Renal cortical epithelial cell (primary cell): ENCODE results near the gene RBM41. TPM values are rescaled to one million over a fixed set of nuclear protein-coding genes. Genes with fewer than 3 reads are reported as not detected.
"Not testable (repeated sequence)": the region's sequence is repeated elsewhere in the genome, so short reads cannot be mapped to it uniquely, and the experiment has no call there.

ENCODE experiments used
- DNase-seq: peaks from one replicate; pipeline ENCODE4 v3.0.0-alpha.2; 2011; ENCODE audit warnings: low read depth
- total RNA-seq: library from RNA; depleted of rRNA; stranded (reverse); fragments of >200 nt; gene quantifications from 2 replicates; pipeline ENCODE4 v1.2.3, GENCODE V29; 2014

Gene RBM41
- 19.1 and 21.3 TPM in 2 replicates for total RNA-seq

DNA sequence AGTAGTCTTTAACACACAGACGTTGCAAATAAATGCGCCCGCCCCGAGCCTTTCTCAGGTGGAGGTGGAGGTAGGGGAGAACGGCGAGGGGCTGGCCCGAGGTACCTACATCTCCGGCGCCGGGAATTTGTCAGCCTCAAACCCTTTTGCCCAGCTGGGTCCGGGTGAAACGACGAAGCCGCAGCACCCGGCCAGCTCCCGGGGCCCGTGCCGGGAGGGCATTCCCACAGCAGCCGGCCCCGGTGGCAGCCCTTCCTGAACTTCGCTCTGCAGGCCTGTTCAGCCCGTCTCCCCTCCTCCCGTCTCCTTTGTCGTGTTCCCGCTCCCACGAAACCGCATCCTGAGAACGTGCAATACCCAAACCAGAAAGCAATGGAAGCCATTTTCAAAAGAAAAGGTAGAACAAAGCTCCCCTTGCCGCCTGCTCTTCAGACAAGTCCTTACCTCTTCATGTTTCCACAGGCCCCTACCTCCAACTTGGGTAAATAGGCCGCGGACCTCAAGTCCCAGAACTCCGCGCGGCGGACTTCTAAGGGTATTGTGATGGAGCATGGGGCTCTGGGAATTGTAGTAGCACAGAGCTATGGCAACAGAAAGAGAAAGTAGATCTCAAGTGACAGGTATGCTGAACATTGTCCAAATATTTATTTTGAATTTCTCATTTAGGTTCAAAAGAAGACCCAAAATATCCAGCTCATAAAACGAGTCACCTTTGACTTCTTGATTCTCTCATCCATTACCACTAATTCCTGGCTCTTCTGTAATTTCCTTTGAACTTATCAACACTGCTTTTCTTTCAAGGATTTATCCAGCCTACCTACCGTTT lies at the start of gene RBM41:
Gene RBM41 (minus strand): TSS at position 501 of the 826 bp plus-strand sequence. CDS start 49 bp downstream, at position 452.
- DNase-seq, result peak; percentile 71

DNA sequence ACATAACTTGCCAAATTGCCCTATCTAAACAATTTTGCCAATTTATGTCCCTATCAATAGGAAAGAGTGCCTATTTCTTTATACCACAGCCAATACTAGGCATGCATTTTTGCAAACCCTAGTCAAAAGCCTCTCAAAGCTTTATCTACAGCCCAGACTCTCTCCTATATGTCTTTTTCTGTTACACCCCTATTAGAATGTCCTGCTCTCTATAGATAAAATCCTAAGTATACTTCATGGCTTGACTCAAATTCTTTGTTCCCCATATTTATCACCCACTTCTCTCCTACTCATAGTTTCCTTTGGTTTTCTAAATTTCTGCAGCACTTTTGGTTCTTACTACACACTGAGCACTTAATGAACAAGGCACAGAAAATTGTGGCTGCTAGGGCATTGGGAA lies 49.6 kb upstream of the RBM41 start:
- DNase-seq, result no peak

DNA sequence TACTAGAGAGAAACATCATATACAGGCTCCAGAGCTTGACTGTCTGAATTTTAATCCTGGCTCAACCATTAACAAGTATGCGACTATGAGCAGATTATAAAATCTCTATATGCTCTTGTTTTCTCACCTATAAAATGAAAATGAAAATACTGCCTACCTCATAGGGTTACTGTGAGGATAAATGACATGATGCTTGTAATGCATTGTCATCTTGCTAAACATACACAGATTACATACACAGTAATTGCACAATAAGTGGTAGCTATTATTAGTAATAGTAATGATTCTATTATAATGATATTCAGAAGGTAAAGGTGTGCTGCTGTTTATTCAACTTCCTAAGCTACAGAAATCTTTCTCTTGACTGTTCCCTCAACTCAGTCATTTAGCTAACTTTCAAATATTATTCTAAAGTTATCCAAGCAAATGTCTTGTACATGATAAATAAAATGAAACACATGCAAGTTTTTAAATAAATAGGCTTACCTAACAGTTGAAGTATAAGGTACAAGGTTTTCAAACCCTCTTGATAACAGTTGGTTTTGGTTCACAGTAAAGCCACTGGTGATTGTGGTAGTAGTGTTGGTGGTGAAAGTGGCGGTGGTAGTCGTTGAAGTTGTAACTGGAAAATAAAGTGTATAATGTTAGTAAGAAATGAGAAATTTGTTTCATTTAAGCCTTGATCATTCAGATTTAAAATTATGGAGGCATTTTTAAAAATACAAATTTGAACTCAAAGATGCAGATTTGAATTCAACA lies 48.7 kb upstream of the RBM41 start:
- DNase-seq, result no peak

DNA sequence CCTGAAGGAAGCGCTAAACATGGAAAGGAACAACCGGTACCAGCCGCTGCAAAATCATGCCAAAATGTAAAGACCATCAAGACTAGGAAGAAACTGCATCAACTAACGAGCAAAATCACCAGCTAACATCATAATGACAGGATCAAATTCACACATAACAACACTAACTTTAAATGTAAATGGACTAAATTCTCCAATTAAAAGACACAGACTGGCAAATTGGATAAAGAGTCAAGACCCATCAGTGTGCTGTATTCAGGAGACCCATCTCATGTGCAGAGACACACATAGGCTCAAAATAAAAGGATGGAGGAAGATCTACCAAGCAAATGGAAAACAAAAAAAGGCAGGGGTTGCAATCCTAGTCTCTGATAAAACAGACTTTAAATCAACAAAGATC lies 39.0 kb upstream of the RBM41 start:
- DNase-seq, result not testable (repeated sequence)

DNA sequence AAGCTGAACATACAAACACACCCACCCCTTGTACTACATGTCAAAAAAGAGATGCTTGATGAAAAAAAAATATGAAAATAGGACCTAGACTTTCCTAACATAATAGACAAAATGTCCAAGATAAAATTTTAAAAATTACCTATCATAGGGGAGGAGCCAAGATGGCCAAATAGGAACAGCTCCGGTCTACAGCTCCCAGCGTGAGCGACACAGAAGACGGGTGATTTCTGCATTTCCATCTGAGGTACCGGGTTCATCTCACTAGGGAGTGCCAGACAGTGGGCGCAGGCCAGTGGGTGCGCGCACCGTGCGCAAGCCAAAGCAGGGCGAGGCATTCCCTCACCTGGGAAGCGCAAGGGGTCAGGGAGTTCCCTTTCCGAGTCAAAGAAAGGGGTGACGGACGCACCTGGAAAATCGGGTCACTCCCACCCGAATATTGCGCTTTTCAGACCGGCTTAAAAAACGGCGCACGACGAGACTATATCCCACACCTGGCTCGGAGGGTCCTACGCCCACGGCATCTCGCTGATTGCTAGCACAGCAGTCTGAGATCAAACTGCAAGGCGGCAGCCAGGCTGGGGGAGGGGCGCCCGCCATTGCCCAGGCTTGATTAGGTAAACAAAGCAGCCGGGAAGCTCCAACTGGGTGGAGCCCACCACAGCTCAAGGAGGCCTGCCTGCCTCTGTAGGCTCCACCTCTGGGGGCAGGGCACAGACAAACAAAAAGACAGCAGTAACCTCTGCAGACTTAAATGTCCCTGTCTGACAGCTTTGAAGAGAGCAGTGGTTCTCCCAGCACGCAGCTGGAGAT lies 37.2 kb upstream of the RBM41 start:
- not testable (repeated sequence) for DNase-seq

DNA sequence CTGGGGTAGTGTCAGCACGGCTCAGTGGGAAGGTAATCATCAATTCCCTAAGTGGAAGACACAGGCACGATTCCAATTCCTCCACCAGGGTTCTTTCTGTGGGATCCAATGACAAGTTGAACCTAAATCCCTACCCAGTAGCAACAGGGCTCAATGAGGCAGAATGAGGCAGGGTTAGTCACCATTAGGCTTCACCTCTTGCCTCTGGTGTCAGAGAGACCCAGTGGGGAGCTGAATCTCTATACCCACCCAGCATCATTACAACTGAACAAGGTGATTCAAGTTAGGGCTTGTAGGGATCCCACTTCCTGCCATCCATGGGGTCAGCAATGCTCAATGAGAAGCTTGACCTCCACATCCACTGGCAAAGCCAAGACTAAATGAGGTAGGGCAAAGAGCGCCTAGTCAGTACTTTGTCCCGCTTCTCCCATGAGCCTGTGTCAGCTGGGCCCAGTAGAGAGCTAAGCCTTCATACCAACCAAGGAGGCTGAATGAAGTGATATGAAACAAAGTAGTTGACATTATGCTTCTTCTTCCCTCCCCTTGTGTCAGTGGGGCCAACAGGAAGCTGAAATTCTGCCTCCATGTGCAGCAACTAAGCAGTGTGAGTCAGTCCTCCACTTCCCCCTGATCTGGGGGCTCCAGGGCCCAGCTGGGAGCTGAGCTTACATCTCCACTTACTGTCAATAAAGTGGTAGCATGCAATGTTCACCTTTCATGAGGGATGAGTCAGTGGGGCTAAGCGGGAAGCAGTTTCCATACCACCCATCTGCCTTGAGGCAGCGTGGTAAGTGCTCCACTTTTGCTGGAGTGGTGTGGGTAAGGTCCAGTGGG lies 36.4 kb upstream of the RBM41 start:
- DNase-seq, result peak; percentile 48

DNA sequence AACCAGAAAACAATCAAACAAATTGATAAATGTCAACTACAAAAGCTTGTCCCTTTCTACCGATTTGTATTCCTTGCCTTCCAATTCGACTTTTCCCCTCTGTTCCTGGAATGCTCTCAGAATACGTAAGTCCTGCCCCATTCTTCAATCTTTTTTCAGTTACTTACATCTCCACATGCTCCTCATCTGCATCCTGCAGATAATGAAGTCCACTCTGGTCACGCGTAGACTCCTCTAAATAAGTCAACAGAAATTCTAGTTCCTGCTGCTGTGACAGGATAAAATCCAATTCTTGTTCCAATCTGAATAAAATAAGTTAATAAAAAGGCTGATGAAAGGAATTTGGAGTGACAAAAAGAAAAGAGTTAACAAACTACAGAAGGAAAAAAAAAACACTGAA lies 34.4 kb upstream of the RBM41 start:
- no peak for DNase-seq

DNA sequence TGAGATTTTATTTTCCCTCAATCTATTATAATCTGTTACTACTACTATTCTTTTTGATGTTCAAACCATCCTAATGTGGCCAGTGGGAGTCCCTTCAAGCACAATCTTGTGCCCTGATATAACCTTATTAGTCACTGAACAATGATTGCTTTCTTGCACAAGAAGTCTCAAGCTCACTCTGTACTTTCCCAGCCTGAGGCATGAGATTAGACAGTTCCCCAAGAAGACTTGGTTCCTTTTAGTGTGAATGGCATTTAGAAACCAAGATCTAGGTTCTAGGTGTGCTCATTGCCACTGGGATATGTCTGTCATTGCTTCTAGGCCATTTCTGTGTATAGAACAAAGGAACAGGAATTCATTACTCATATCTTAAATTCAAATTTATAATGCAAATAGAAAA lies 28.0 kb upstream of the RBM41 start:
- peak; percentile 78 for DNase-seq

DNA sequence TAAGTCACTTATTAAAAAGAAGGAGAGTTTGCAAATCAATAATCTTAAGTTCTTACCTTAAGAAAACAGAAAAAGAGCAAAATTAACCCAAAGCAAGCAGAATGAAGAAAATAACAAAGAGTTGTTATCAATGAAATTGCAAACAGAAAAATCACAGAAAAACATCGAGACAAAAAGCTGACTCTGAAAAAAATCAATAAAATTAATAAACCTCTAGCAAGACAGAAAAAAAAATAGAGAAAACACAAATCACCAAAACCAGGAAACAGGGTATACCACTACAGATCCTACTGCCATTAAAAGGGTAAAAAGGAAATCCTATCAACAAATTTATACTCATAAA lies 17.3 kb upstream of the RBM41 start:
- DNase-seq, result no peak

DNA sequence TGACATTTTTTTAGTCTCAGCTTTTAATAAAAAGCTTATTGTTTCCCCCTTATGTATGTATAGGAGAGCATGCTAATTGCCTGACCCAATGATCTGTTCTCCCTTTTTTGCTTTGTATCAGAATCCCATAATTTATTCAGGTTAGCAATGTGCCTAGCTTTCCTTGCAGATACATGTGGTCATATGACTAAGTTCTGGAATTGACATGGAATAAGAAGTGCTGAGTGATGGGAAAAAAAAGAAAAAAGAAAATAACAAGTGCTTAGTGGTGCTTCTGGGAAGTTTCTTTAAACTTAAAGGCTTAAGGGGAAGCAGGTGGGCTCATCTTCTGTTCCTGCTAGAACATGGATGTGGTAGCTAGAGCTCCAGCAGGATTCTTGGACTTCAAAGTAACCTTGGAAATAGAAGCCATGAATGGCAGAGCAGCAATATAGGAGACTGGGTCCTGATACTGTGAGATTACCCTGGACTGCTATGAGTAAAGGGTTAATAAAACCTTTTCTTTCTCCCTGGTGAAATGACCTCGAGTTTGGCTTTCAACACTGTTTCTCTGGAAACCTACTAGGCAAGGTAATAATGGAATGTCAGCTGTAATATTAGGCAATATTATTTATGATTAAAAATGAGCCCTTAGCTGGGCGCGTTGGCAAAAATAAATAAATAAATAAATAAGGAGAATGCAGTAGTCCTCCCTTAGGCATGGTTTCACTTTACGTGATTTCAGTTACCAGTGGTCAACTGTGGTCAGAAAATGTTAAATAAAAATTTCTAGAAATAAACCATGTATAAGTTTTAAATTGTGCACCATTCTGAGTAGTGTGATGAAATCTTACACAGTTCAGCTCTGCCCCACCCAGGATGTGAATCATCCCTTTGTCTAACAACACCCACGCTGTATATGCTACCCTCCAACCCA lies 16.7 kb upstream of the RBM41 start:
- DNase-seq, result peak; percentile 91

DNA sequence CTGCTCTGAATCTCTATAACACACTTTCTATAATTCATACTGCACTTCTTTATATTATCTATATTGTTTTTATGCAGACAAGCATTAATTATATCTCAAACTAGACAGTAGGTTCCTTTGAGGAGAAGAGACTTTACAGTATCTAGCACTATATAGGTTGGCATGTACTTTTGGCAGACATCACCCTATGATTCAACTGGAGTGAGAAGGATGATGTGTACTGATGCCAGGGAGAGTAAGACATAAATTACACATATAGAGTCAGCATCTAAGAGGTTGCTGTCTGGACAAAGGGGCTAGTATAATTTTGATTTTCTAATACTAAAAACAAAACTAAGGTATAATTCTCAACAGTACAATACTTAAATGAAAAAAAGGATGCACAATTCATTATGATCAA lies 5.1 kb upstream of the RBM41 start:
- no peak for DNase-seq

DNA sequence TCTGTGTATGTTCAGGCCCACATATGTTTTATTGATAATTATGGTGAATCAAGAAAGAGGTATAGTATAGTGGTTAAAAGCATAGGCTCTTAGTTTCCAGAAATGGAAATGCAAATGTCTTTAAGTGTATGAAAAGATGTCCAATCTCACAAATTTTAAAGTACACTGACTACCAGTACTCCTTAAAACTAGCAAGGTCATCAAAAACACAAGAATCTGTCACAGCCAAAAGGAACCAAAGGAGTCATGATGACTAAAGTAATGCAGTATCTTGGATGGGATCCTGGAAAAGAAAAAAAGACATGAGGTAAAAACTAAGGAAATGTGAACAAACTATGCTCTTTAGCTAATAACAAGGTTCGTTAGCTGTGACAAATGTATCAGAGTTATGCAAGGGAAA lies 661 bp upstream of the RBM41 start:
- no peak for DNase-seq

DNA sequence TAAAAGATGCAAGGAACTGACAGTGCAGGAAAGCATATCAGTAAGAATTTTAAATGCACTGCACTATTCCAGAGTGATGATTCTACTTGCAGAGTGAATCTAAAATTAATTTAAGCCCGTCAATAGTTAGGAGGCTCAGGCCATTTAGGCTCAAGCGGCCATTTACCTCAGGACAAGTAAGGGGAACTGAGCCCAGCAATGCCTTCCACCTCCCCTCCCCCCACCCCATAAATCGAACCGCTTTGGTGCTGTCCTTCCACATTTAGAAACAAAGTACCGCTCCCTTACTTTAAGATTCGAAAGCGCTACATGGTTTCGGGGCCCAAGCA lies 665 bp downstream of the RBM41 start:
- DNase-seq, result no peak

DNA sequence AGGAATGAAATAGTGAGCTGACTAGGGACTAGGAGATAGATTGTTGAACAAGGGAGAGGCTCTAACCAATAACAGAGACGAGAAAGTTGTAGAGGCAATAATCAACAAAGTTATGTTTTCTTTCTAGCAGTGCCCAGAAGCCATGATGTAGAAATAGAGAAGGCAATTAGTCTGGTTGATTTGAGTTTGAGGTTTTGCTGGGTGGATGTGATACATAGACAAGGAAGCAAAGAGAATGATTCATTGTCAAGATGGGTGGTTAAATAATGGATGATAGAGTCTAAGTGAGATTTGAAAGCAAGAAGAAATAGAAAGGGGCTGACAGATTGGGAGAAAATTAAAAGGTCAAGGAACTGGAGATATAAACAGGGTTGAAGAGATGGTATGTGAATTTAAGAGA lies 11.2 kb downstream of the RBM41 start:
- peak; percentile 59 for DNase-seq

DNA sequence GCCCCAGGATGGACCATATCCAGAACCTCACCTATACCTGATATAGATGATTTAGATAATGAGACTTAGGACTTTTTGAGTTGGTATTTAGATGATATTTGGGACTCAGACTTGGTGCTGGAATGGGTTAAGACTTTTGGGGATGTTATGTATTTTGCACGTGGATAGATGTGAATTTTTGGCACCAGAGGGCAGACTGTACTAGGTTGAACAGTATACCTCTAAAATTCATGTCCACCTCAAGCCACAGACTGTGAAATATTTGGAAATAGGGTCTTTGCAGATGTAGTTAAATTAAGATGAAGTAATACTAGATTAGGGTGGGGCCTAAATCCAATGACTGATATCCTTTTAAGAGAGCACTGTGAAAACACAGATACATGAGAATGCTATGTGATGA lies 15.6 kb downstream of the RBM41 start:
- DNase-seq, result peak; percentile 4

DNA sequence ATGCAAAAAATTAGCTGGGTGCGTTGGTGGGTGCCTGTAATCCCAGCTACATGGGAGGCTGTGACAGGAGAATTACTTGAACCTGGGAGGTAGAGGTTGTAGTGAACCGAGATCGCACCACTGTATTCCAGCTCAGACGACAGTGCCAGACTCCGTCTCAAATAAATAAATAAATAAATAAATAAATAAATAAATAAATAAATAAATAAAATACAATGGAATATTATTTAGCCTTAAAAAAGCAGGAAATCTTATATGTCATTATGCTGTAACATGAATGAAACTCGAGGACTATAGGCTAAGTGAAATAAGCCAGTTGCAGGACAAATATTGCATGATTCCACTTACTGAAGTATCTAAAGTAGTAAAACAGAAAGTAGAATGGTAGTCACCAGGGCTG lies 42.5 kb downstream of the RBM41 start:
- DNase-seq, result no peak

DNA sequence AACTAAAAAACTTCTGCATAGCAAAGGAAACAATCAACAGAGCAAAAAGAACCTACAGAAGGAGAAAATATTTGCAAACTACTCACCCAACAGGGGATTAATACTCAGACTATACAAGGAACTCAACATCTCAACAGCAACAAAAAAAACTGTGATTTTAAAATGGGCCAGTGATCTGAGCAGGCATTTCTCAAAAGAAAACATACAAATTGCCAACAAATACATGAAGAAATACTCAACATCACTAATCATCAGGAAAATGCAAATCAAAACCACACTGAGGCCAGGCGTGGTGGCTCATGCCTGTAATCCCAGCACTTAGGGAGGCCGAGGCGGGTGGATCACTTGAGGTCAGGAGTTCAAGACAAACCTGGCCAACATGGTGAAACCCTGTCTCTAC lies 60.9 kb downstream of the RBM41 start:
- DNase-seq, result peak; percentile 0

DNA sequence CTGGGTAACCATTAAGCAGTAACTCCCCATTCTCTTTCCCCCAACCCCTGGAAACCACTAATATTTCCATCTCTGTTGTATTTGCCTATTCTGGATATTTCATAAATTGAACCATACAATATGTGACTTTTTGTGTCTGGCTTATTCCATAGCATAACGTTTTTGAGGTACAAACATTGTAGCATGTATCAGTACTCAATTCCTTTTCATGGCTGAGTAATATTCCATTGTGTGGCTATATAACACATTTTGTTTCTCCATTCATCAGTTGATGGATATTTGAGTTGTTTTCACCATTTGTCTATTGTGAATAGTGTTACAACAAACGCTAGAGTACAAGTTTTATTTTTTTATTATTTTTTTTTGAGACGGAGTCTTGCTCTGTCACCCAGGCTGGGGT lies 63.6 kb downstream of the RBM41 start:
- DNase-seq, result no peak

DNA sequence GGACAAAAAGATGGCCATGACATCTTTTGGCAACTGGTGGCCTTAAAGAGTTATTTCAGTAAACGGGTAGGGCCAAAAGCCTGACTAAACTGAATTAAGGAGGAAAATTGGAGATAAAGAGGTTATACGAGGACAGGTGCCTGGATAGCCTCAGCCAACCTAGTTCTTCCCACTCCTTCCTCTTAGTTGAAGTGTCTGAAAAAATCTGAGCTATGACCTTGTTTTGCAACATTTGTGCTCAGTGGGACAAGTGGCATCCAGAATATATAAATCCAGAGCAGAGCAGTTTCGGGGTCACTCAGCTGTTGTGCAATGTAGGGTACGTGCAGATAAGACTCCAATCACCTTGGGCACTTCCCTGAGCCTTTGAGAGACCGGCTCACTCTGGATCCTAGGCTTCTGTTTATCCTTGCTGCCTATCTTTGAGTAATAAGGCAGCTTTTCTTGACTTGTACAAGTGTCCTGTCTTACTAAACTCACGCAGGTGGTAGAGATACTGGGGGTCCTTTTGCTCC lies 68.4 kb downstream of the RBM41 start:
- DNase-seq, result no peak

DNA sequence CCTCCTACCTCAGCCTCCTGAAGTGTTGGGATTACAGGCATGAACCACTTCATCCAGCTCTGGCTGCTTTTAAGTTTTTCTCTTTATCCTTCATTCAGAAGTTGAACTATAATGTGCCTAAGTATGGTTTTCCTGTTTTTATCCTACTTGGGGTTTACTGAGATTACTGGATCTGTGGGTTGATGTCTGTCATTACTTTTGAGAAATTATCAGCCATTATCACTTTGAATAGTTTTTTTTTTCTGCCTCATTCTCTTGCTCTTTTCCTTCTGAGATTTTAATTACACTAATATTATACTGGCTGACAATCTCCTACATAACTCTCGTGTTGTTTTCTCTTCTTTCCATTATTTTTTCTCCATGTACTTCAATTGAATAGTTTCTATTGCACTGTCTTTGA lies 71.0 kb downstream of the RBM41 start:
- no peak for DNase-seq
